Kidney (tissue), 14 donors: ENCODE data around the gene LIMS2. TPM values are rescaled to one million over a fixed set of nuclear protein-coding genes. Genes with fewer than 3 reads are reported as not detected.

Experiments
- DNase-seq, 5 donors: peaks; one replicate each; pipeline ENCODE4 v3.0.0-alpha.2; 2013 to 2020
- FAIRE-seq: peaks from 2 replicates; lab custom pipeline; 2012; peaks lifted over from hg19 to GRCh38; lab: Jason Lieb, UNC
- H3K27ac ChIP-seq, 2 donors: one replicate each; pipeline ENCODE4 v1.7.0; 2013; ENCODE audit warnings: low read depth in 2 of 2, low read length in 2 of 2, inconsistent platforms in 1 of 2
- H3K27me3 ChIP-seq: one replicate; pipeline ENCODE4 v1.7.1; 2013; ENCODE audit warnings: low read length, inconsistent platforms; ENCODE audit not compliant: control insufficient read depth, insufficient read depth
- H3K36me3 ChIP-seq, 3 donors: one replicate each; pipeline versions ENCODE4 v1.7.0 to v1.7.1; 2013; ENCODE audit warnings: low read length in 3 of 3, control low read depth in 1 of 3, inconsistent platforms in 1 of 3; ENCODE audit not compliant: insufficient read depth in 3 of 3, control insufficient read depth in 2 of 3
- H3K4me1 ChIP-seq, 3 donors: one replicate each; pipeline versions ENCODE4 v1.7.0 to v1.7.1; 2013; ENCODE audit warnings: low read length in 3 of 3, inconsistent platforms in 1 of 3, low read depth in 1 of 3; ENCODE audit not compliant: control insufficient read depth in 2 of 3, insufficient read depth in 2 of 3
- H3K4me3 ChIP-seq, 3 donors: one replicate each; pipeline versions ENCODE4 v1.7.0 to v1.8.1; 2013; ENCODE audit warnings: low read length in 3 of 3, control low read depth in 1 of 3, inconsistent platforms in 1 of 3
- H3K9ac ChIP-seq, 3 donors: one replicate each; pipeline versions ENCODE4 v1.7.0 to v1.7.1; 2013; ENCODE audit warnings: low read length in 3 of 3, control low read depth in 1 of 3, inconsistent platforms in 1 of 3
- H3K9me3 ChIP-seq, 3 donors: one replicate each; pipeline versions ENCODE4 v1.7.0 to v1.7.1; 2013; ENCODE audit warnings: low read length in 3 of 3, control low read depth in 1 of 3, inconsistent platforms in 1 of 3; ENCODE audit not compliant: control insufficient read depth in 2 of 3, insufficient read depth in 1 of 3
- CTCF ChIP-seq: IDR thresholded peaks from 3 replicates; pipeline ENCODE4 v1.5.1; 2012; ENCODE audit warnings: mild to moderate bottlenecking, moderate library complexity, borderline replicate concordance; ENCODE audit not compliant: insufficient read depth; ENCODE audit errors: extremely low read depth
- intact Hi-C: fragments of 100-400 bp; cut with DNase I; formaldehyde crosslinking; loops from one replicate; pipeline ENCODE4 v1.11.1; 2022
- polyA plus RNA-seq: library from polyadenylated mRNA; stranded (reverse); fragments of 350-450 nt; fragmentation: Illumina TruSeq; extraction: RNeasy Lipid Tissue Mini Kit (QIAGEN cat#74804); gene quantifications from one replicate; pipeline ENCODE4 v1.2.3, GENCODE V29; 2014; ENCODE audit warnings: low read depth, low replicate concordance; ENCODE audit not compliant: insufficient read depth
- total RNA-seq: library from RNA; stranded (reverse); fragmentation: NEBNext Ultra II Directional; extraction: Animal tissue kit (Norgen Biotek cat#: 25700); gene quantifications from one replicate; pipeline ENCODE4 v1.2.1, GENCODE V29; 2021
- donor health status: control.
- donor health status: control.
- donor health status: control.
- donor health status: control.
- donor health status: control.
- donor health status: DM: yes; HTN: yes; CAD: no.
- donor health status: Normal renal cell carcinoma (clear cell type).

LIMS2 gene
- total and polyA plus RNA-seq, 2 donors from 2014 or later = 101 to 107 TPM

DNA sequence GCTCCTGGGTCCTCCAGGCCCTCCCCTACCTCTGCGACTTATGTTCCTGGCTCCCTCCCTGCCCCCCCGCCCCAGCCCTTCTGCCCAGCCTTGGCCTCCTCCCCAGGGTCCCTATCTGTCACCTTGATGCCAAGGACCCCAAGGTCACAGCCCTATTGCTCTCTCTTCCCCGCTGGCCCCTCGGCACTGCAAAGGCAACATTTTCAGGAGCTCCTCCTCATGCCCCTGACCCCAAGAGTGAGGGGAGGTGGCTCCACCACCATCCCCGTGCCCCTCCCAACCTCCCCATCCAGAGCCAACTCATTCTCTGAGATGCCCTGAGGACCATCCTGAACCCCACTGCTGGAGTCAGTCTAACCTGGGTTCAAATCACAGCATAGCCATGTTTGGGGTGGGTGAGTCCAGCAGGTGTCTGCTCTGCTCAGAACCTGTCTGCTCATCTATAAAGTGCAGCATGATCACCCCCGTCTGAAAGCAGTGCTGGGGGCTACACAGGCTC is 11.7 kb downstream of the LIMS2 start:
- peaks cover 2% of the 10 kb centered on the region for H3K27me3 ChIP-seq
- peaks cover 0 to 21% (median 0%) of the 10 kb centered on the region in 3 donors for H3K4me1 ChIP-seq
- H3K4me3 ChIP-seq = no peak overlapping the region
- TF ChIP-seq CTCF = no peak
- DNase-seq (peak in 2 of 5 donors; percentile 8 to 49), FAIRE-seq (no peak)
- H3K9ac ChIP-seq = no peak overlapping the region
- H3K36me3 ChIP-seq = no peaks in the 10 kb centered on the region
- H3K9me3 ChIP-seq = no peaks in the 10 kb centered on the region
- intact Hi-C loops = no loop called here
- H3K27ac ChIP-seq = peak overlapping the region in 1 of 2 donors; percentile 29

GRCh38 chr2:127662937-127663565 is 12.3 kb downstream of the LIMS2 start:
- Histone ChIP-seq H3K4me1 (peaks cover 0 to 21% (median 0%) of the 10 kb centered on the region in 3 donors), H3K36me3 (no peaks in the 10 kb centered on the region), H3K27me3 (peaks cover 2% of the 10 kb centered on the region), H3K9me3 (no peaks in the 10 kb centered on the region), H3K4me3 (no peak overlapping the region), H3K9ac (no peak overlapping the region), H3K27ac (peak overlapping the region; percentile 24 to 29)
- FAIRE-seq (no peak), DNase-seq (peak in 2 of 5 donors; percentile 38 to 65)
- TF ChIP-seq CTCF = no peak
- intact Hi-C loops = no loop called here

GRCh38 chr2:127661949-127662510 is 13.3 kb downstream of the LIMS2 start:
- H3K4me1 ChIP-seq = peaks cover 0 to 21% (median 0%) of the 10 kb centered on the region in 3 donors
- no peak for FAIRE-seq
- no peaks in the 10 kb centered on the region for H3K9me3 ChIP-seq
- H3K4me3 ChIP-seq = no peak overlapping the region
- H3K27ac ChIP-seq = no peak overlapping the region
- peaks cover 2% of the 10 kb centered on the region for H3K27me3 ChIP-seq
- no peak for TF ChIP-seq CTCF
- no peak overlapping the region for H3K9ac ChIP-seq
- peak in 2 of 5 donors; percentile 36 to 85 for DNase-seq
- intact Hi-C loops = no loop called here
- no peaks in the 10 kb centered on the region for H3K36me3 ChIP-seq
